Uterus (tissue), 4 donors: ENCODE data around the gene DACT2. TPM values are rescaled to one million over a fixed set of nuclear protein-coding genes. Genes with fewer than 3 reads are reported as not detected.
"Not testable (repeated sequence)": the region's sequence is repeated elsewhere in the genome, so short reads cannot be mapped to it uniquely, and the experiment has no call there.

Experiments used
- DNase-seq, 2 donors: peaks; one replicate each; pipeline ENCODE4 v3.0.0-alpha.2; 2019 to 2020
- H3K27ac ChIP-seq, 2 donors: fragments of 200-600 bp; sonication (generic); 1 replicate in 1 of 2; 2 replicates in 1 of 2; pipeline ENCODE4 v1.5.1; 2016 to 2018
- H3K27me3 ChIP-seq, 2 donors: fragments of 200-600 bp; sonication (generic); one replicate each; pipeline ENCODE4 v1.5.1; 2018 to 2019; ENCODE audit warnings: control low read depth in 1 of 2
- H3K36me3 ChIP-seq, 2 donors: fragments of 200-600 bp; sonication (generic); one replicate each; pipeline ENCODE4 v1.5.1; 2019; ENCODE audit warnings: control low read depth in 1 of 2
- H3K4me1 ChIP-seq, 2 donors: fragments of 200-600 bp; sonication (generic); one replicate each; pipeline ENCODE4 v1.5.1; 2018 to 2019; ENCODE audit warnings: control low read depth in 1 of 2
- H3K4me3 ChIP-seq, 2 donors: fragments of 200-600 bp; sonication (generic); 1 replicate in 1 of 2; 2 replicates in 1 of 2; pipeline ENCODE4 v1.5.1; 2018 to 2019; ENCODE audit warnings: mild to moderate bottlenecking in 1 of 2
- H3K9me3 ChIP-seq, 2 donors: fragments of 200-600 bp; sonication (generic); one replicate each; pipeline ENCODE4 v1.5.1; 2019; ENCODE audit warnings: control low read depth in 1 of 2
- POLR2A ChIP-seq, 2 donors: fragments of 450-650 bp; IDR thresholded peaks; one replicate each; pipeline ENCODE4 v1.6.1; 2016; ENCODE audit warnings: antibody characterized with exemption in 2 of 2, mild to moderate bottlenecking in 1 of 2, moderate library complexity in 1 of 2
- intact Hi-C: fragments of 100-400 bp; cut with DNase I; formaldehyde crosslinking; loops from one replicate; pipeline ENCODE4 v1.15.1; 2023; ENCODE audit warnings: low total_unique reads
- total RNA-seq, 4 donors: library from RNA; depleted of rRNA in 3 of 4; stranded (reverse); fragments of >200 nt in 3 of 4; gene quantifications; one replicate each; pipeline versions ENCODE4 v1.1.0 to v1.2.4, GENCODE V29; 2014 to 2023
- TF ChIP-seq, protein P1 (sequence below), 4 experiments: fragments of 200-600 bp in 2 of 4; fragments of 450-650 bp in 2 of 4; sonication (generic) in 2 of 4; IDR thresholded peaks; one replicate each; pipeline ENCODE4 v1.5.1; 2016 to 2019; ENCODE audit warnings: antibody characterized with exemption in 4 of 4, mild to moderate bottlenecking in 2 of 4, moderate library complexity in 1 of 4
- donor health status: DM: yes; HTN: yes; CAD: no.

Gene DACT2
- total RNA-seq, 4 donors from 2014 or later: 1.4 to 9.6 (median 2.8) TPM; not detected in 1

DNA sequence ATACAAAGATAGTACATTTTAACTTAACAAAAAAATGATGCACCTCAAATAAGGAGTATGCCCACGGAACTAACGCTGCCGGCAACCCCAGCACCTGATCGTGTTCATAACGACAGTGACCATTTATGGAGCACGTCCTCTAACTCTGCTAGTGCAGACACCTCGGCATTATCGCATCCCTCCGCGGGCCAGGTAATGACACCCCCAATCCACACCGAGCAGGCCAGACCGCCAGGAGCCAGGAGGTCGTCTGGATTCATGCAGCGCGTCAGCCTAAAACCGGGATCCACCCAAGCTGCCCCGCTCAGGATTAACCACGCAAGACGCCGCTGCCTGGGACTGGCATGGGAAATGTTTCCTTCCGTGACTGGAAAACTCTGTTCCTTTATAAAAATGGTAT, 34.1 kb downstream of the DACT2 start:
- no peaks in the 10 kb centered on the region for H3K9me3 ChIP-seq
- intact Hi-C loops: no loop called here
- H3K27ac ChIP-seq: no peak overlapping the region
- H3K4me1 ChIP-seq: no peaks in the 10 kb centered on the region
- no peaks in the 10 kb centered on the region for H3K27me3 ChIP-seq
- no peak for DNase-seq
- H3K4me3 ChIP-seq: no peak overlapping the region
- no peaks in the 10 kb centered on the region for H3K36me3 ChIP-seq
- TF ChIP-seq, protein P1, sequence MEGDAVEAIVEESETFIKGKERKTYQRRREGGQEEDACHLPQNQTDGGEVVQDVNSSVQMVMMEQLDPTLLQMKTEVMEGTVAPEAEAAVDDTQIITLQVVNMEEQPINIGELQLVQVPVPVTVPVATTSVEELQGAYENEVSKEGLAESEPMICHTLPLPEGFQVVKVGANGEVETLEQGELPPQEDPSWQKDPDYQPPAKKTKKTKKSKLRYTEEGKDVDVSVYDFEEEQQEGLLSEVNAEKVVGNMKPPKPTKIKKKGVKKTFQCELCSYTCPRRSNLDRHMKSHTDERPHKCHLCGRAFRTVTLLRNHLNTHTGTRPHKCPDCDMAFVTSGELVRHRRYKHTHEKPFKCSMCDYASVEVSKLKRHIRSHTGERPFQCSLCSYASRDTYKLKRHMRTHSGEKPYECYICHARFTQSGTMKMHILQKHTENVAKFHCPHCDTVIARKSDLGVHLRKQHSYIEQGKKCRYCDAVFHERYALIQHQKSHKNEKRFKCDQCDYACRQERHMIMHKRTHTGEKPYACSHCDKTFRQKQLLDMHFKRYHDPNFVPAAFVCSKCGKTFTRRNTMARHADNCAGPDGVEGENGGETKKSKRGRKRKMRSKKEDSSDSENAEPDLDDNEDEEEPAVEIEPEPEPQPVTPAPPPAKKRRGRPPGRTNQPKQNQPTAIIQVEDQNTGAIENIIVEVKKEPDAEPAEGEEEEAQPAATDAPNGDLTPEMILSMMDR (IDR thresholded peaks at IDR 0.05): no peak
- TF ChIP-seq POLR2A (IDR thresholded peaks at IDR 0.05): no peak

DNA sequence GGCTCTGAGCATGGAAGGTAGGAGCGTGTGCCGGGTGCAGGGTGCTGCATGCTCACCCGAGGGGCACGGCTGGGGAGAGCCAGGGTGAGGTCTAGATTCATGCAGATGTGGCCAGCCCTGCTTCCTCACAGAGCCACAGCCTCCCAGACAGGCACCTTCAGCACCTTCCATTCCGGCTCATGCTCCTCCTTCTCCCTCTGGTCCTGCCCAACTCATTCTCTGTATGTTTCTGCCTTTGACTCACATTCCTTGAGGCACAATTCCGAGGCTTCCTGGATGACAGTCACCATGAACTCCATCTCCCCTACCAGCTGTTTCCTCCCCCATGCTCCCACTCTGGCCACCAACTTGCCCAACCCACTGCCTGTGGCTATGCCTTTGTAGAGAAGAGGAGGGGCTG, 35.4 kb downstream of the DACT2 start:
- Histone ChIP-seq H3K9me3 (no peaks in the 10 kb centered on the region), H3K27ac (no peak overlapping the region), H3K27me3 (no peaks in the 10 kb centered on the region), H3K36me3 (no peaks in the 10 kb centered on the region), H3K4me3 (no peak overlapping the region), H3K4me1 (no peaks in the 10 kb centered on the region)
- TF ChIP-seq, protein P1 (IDR thresholded peaks at IDR 0.05): no peak
- no peak for TF ChIP-seq POLR2A (IDR thresholded peaks at IDR 0.05)
- intact Hi-C loops: no loop called here
- no peak for DNase-seq

DNA sequence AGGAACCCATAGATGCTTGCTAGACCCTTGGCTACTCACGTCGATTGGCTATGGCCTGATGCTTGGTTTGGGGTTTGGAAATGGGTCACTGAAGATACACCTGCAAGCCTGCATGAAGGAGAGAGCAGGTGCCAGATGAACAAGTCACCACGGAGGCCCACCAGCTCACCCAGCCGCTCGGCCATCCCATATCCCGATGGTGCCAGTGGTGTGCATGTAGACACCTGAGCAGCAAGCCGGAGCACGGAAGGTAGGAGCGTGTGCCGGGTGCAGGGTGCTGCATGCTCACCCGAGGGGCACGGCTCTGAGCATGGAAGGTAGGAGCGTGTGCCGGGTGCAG, 35.9 kb downstream of the DACT2 start:
- TF ChIP-seq, protein P1 (IDR thresholded peaks at IDR 0.05): no peak
- TF ChIP-seq POLR2A (IDR thresholded peaks at IDR 0.05): no peak
- no peak overlapping the region for H3K27ac ChIP-seq
- no peak overlapping the region for H3K4me3 ChIP-seq
- H3K36me3 ChIP-seq: no peaks in the 10 kb centered on the region
- no peaks in the 10 kb centered on the region for H3K27me3 ChIP-seq
- no peak for DNase-seq
- no peaks in the 10 kb centered on the region for H3K4me1 ChIP-seq
- H3K9me3 ChIP-seq: no peaks in the 10 kb centered on the region
- intact Hi-C loops: no loop called here

DNA sequence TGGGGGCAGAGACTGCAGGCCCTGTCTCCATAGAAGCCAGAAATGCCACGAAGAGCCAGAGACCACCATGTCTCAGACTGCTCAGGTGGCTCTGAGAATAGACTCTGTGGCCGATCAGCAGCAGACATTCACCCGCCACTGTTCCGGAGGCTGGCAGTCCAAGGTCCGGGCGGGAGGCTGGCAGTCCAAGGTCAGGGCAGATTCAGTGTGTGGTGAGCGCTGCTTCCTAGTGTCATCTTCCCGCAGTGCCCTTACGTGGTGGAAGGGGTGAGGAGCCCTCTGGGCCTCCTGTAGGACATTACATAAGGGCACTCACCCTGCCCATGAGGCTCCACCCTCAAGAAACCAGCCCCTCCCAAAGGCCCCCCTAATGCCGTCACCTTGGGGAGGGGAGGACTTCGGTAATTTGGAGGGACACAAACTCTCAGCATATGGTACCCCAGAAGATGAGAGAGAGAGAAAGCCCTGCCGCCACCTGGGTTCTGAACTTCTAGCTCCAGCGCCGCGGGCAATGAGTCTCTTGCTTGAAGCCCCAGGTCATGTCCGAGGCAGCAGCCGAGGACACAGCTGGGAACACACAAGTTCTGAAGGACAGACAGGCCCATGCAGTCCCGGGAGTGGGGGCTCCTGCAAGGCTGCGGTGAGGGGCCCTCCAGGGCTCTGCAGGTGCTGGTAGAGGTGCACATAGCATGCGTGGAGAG, 36.4 kb downstream of the DACT2 start:
- no peaks in the 10 kb centered on the region for H3K27me3 ChIP-seq
- intact Hi-C loops: no loop called here
- H3K36me3 ChIP-seq: no peaks in the 10 kb centered on the region
- DNase-seq: no peak
- no peak for TF ChIP-seq POLR2A (IDR thresholded peaks at IDR 0.05)
- TF ChIP-seq, protein P1 (IDR thresholded peaks at IDR 0.05): no peak
- no peaks in the 10 kb centered on the region for H3K9me3 ChIP-seq
- no peak overlapping the region for H3K27ac ChIP-seq
- no peaks in the 10 kb centered on the region for H3K4me1 ChIP-seq
- no peak overlapping the region for H3K4me3 ChIP-seq

DNA sequence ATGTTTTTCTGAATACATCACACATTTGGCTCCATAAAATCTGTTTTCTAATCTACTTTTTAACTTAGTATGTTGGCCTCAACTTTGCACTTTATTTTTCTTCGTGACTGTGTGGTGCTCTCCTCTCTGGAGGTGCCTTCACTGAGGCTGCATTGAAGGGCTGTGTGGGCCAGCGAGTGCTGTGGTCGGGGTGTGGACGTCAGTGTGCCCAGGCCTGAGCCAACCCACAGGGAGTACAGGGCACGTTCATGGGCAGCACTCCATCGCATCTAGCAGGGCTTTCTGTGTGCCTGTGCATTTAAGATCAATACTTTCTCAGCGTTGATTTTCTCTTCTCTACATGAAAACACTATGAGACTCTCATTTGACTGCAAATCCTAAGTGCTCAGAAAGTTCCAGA, 37.8 kb downstream of the DACT2 start:
- TF ChIP-seq POLR2A (IDR thresholded peaks at IDR 0.05): no peak
- TF ChIP-seq, protein P1 (IDR thresholded peaks at IDR 0.05): no peak
- Histone ChIP-seq H3K9me3 (no peaks in the 10 kb centered on the region), H3K4me1 (no peaks in the 10 kb centered on the region), H3K4me3 (no peak overlapping the region), H3K27ac (no peak overlapping the region), H3K36me3 (no peaks in the 10 kb centered on the region), H3K27me3 (no peaks in the 10 kb centered on the region)
- intact Hi-C loops: no loop called here
- DNase-seq: no peak

DNA sequence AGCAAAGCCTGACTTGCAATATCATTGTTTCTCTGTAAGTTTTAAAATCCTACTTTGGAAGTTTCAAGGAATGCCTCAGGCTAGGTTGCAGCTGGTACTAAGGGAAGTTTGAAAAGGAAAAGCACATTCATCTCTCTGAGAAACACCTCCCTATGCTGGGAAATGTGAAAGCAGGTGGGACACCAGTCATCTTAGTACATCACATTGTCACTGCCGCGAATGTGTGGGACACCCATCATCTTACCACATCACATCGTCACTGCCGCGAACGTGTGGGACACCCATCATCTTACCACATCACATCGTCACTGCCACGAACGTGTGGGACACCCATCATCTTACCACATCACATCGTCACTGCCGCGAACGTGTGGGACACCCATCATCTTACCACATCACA, 38.3 kb downstream of the DACT2 start:
- DNase-seq, H3K4me1 ChIP-seq, H3K36me3 ChIP-seq, H3K27me3 ChIP-seq, H3K27ac ChIP-seq, intact Hi-C loops, H3K4me3 ChIP-seq, H3K9me3 ChIP-seq: not testable (repeated sequence)
